Measurements from ENCODE around the gene MPP2. TPM values are rescaled to one million over a fixed set of nuclear protein-coding genes. Genes with fewer than 3 reads are reported as not detected.
A peak's percentile ranks its signal among the peaks of the same experiment; 100 is the strongest.

MPP2 gene
- total RNA-seq, 3 donors from 2014 or later (not counting 1 experiment from before 2014, with no cell fraction given) = 0.75 to 2.0 (median 0.85) TPM

DNA sequence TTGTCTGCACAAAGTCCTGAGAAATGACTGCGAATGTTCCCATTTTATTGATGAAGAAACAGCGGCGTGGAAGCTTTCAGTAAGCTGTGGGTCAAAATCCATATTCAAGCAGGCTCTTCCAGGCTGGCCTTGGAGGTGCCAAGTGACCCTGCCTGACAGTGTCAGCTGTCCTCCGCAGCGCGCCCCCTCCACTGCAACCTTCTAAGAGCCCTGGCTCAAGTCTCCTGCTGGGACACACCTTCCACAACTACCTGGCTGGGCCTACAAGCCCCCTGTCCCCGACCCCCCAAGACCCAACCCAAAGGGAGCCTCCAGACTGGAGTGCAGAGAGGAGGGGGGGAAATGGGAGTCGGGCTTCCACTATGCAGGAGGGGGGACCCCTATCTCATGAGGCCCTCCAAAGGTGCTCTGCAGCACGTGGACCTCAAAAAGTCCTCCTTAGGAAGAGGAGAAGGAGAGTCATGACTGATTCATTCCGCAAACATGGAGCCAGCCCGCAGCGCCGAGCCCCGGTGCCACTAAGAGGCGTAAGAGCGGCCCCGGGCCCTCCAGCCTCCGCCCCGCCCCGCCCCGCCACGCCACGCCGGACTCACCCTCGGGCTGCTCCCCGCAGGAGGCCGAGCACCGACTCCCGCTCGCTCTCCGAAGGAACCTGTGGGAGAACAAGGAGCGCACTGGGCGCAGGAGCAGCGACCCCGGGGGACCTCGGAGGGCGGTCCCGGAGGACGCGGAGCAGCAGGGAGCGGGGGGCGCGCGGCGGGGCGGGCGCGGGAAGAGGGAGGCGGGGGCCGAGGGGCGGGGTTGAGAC is 75.0 kb downstream of the MPP2 start:
- no peak overlapping the region for H3K4me3 ChIP-seq (ENCODE audit: low read length)

DNA sequence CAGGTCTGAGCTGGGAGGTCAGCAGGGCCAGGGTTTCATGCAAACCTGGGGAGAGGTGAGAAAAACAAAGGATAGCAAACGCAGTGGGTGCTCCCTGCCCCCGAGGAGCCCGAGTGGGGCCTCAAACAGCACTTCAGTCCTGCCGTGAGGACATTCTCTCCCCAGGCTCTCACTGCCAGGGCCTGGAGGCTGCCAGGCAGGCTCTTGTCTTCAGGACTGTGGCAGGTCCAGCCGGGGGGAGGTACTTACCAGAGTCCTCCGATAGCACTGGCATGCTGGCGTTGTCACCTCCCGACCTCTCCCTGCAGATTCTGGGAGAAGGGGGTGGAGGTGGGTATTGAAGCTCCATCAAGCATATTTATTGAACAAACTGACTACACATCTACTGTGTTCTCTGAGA is 75.7 kb downstream of the MPP2 start:
- Mint-ChIP-seq H3K4me3 (peak overlapping the region; percentile 63), H3K9me3 (no peaks in the 10 kb centered on the region), H3K27ac (no peak overlapping the region), H3K27me3 (ENCODE audit: low read depth in 2 of 2) (peaks cover 24 to 32% of the 10 kb centered on the region in 2 donors), H3K4me1 (peaks cover 10 to 13% of the 10 kb centered on the region in 2 donors), H3K36me3 (no peaks in the 10 kb centered on the region)
- DNase-seq (no peak), ATAC-seq (no peak)
- TF ChIP-seq, protein P1, sequence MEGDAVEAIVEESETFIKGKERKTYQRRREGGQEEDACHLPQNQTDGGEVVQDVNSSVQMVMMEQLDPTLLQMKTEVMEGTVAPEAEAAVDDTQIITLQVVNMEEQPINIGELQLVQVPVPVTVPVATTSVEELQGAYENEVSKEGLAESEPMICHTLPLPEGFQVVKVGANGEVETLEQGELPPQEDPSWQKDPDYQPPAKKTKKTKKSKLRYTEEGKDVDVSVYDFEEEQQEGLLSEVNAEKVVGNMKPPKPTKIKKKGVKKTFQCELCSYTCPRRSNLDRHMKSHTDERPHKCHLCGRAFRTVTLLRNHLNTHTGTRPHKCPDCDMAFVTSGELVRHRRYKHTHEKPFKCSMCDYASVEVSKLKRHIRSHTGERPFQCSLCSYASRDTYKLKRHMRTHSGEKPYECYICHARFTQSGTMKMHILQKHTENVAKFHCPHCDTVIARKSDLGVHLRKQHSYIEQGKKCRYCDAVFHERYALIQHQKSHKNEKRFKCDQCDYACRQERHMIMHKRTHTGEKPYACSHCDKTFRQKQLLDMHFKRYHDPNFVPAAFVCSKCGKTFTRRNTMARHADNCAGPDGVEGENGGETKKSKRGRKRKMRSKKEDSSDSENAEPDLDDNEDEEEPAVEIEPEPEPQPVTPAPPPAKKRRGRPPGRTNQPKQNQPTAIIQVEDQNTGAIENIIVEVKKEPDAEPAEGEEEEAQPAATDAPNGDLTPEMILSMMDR (IDR thresholded peaks at IDR 0.05) = no peak
- peaks cover 20% of the 10 kb centered on the region for H3K27me3 ChIP-seq (ENCODE audit: control insufficient read depth, insufficient read depth, low read length)
- H3K4me1 ChIP-seq (ENCODE audit: control insufficient read depth, insufficient read depth, low read length) = peaks cover 12% of the 10 kb centered on the region
- 82% methylated on average over 5 of the region's 8 CpGs for WGBS (ENCODE audit: insufficient coverage)
- H3K27ac ChIP-seq (ENCODE audit: low read length) = no peak overlapping the region
- H3K9me3 ChIP-seq (ENCODE audit: control insufficient read depth, insufficient read depth, low read length) = no peaks in the 10 kb centered on the region
- intact Hi-C loops (cut with micrococcal nuclease) = no loop called here
- H3K4me3 ChIP-seq (ENCODE audit: low read length) = no peak overlapping the region
- H3K36me3 ChIP-seq (ENCODE audit: control insufficient read depth, insufficient read depth, low read length) = no peaks in the 10 kb centered on the region

More for the DNA sequence above, 75.0 kb downstream of the MPP2 start:
- peak; percentile 11 to 31 (median 27) for ATAC-seq
- TF ChIP-seq, protein P1 (IDR thresholded peaks at IDR 0.05) = no peak
- no peaks in the 10 kb centered on the region for H3K36me3 ChIP-seq (ENCODE audit: control insufficient read depth, insufficient read depth, low read length)
- H3K4me1 ChIP-seq (ENCODE audit: control insufficient read depth, insufficient read depth, low read length) = peaks cover 12% of the 10 kb centered on the region
- H3K4me3 Mint-ChIP-seq = peak overlapping the region; percentile 63
- H3K4me1 Mint-ChIP-seq = peaks cover 10 to 13% of the 10 kb centered on the region in 2 donors
- H3K27me3 Mint-ChIP-seq (ENCODE audit: low read depth in 2 of 2) = peaks cover 24 to 32% of the 10 kb centered on the region in 2 donors
- H3K27ac Mint-ChIP-seq = no peak overlapping the region
- H3K27me3 ChIP-seq (ENCODE audit: control insufficient read depth, insufficient read depth, low read length) = peaks cover 20% of the 10 kb centered on the region
- no peaks in the 10 kb centered on the region for H3K9me3 Mint-ChIP-seq
- no peak overlapping the region for H3K27ac ChIP-seq (ENCODE audit: low read length)
- no peaks in the 10 kb centered on the region for H3K36me3 Mint-ChIP-seq
- WGBS (ENCODE audit: insufficient coverage) = 13% methylated on average over 50 of the region's 51 CpGs
- intact Hi-C loops (cut with micrococcal nuclease) = no loop called here
- DNase-seq = peak in 1 of 2 donors; percentile 26
- H3K9me3 ChIP-seq (ENCODE audit: control insufficient read depth, insufficient read depth, low read length) = no peaks in the 10 kb centered on the region

DNA sequence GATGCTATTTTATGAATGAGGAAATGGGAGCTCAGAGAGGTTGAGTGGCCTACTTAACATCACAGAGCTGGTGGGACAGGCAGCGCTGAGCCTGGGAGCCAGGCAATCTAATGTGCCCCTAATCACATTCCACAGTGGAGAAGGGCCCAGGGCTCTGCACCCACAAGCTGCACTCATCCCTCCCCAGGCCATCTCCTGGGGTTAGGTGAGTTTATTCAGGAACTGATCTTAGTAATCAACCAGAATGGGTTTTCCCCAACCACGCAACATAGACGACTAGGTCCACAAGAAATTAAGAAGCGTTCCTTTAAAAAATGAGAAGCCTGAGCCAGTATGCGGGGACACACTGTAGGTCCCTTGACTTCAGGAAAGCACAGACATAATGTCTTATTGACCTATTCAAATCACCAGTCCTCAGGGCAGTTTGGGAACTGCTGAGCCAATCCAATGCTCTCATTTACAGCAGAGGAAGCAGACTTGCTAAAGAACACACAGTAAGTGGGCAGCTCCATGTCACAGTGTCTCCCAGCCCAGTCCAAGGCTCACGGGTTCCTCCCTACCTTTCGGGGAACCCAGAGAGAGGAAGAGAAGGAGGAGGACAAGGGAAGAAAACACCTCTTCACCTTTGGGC is 76.7 kb downstream of the MPP2 start:
- ATAC-seq (no peak), DNase-seq (peak in 1 of 2 donors; percentile 12)
- peaks cover 10 to 13% of the 10 kb centered on the region in 2 donors for H3K4me1 Mint-ChIP-seq
- H3K27me3 ChIP-seq (ENCODE audit: control insufficient read depth, insufficient read depth, low read length) = peaks cover 20% of the 10 kb centered on the region
- H3K36me3 ChIP-seq (ENCODE audit: control insufficient read depth, insufficient read depth, low read length) = no peaks in the 10 kb centered on the region
- H3K36me3 Mint-ChIP-seq = no peaks in the 10 kb centered on the region
- H3K4me3 ChIP-seq (ENCODE audit: low read length) = no peak overlapping the region
- no peaks in the 10 kb centered on the region for H3K9me3 Mint-ChIP-seq
- H3K9me3 ChIP-seq (ENCODE audit: control insufficient read depth, insufficient read depth, low read length) = no peaks in the 10 kb centered on the region
- H3K4me1 ChIP-seq (ENCODE audit: control insufficient read depth, insufficient read depth, low read length) = peaks cover 12% of the 10 kb centered on the region
- no peak overlapping the region for H3K27ac Mint-ChIP-seq
- no peak overlapping the region for H3K27ac ChIP-seq (ENCODE audit: low read length)
- TF ChIP-seq, protein P1 (IDR thresholded peaks at IDR 0.05) = no peak
- H3K4me3 Mint-ChIP-seq = peak overlapping the region; percentile 80
- WGBS (ENCODE audit: insufficient coverage) = 79% methylated on average over 7 of the region's 7 CpGs
- intact Hi-C loops (cut with micrococcal nuclease) = no loop called here
- H3K27me3 Mint-ChIP-seq (ENCODE audit: low read depth in 2 of 2) = peaks cover 24 to 25% of the 10 kb centered on the region in 2 donors

Measured in natural killer cell (primary cell).